EH (cell line): ENCODE measurements around the gene CHAT.

Source experiments
- DNase-seq: peaks from one replicate; pipeline ENCODE4 v3.0.0-alpha.2; 2015; ENCODE audit warnings: low read depth

Gene CHAT

DNA sequence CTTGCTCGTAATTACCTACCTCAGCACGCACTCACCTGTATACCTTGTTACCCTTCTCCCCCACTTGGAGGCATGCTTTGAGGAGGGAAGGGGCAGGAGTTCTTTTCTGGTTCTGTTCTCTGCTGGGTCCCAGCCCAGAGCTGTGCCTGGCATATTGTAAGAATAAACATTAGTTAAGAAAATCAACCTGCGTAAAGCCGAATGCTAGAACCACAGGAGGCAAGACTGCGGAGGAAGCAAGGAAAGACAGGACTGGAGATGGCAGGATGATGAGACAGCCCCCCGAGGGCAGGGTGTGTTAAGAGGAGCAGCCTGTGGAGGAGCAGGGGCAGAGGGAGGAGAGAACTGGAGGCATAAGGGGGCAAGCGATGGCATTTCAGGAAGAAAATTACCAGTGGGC lies 75.1 kb downstream of the CHAT start:
- no peak for DNase-seq

DNA sequence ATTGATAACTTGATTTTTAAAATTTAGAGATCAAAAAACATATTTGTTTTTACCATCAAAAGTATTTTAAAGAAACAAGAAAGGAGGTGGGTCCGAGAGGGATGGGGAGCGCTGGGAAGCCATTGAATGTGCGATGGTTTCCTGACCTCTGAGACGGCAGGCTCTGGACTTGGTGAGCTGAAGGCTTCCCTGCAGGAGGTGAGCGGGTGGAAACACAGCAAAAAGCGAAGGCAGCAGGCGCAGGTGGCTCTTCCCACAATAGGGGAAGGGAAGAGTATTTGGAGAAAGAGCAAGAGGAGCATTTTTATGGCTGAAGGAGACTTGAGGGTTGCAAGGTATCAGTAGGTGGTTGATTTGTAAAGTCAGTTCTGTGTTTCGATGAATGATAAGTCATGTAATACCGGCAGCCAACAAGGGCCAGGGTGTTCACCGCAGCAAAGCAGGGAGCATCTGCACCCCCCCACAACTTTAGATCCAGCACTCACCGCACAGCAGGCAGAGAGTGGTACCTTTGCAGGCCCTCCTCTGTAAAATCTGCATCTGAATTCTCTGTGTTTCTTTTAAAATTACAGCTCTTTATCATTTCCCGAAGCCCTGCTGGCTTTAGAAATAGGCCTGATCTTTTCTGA lies 76.2 kb downstream of the CHAT start:
- DNase-seq = no peak

DNA sequence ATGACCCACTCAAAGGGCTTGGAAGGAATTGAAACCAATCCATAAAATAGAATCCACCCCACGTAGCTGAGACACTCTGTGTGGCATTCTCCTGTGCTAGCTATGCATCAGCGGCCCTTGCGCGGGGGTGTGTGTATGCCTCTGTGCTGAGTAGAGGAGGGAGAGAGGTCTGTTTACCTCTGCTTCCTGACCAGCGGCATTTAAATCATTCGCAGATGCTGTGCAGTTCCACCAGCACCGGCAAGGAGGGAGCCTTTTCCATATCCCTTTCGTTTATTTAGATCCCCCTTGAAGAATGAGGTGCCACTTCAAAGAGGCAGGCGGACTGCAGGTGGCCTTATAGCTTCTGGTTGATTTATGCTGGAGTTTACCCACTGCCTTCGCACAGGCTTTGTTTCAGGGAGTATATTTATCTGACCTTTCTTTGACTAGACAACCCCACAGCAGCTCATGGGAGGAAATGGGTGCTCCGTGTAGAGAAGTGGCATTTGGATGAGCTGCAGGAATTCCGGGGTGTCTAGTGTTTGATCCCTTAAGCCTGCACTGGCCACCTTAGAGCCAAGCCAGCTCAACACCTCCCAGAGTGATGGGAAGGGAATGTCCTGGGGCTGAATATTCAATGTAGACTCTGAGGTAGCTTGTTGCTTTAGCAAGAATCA lies 77.0 kb downstream of the CHAT start:
- DNase-seq = peak; percentile 23

DNA sequence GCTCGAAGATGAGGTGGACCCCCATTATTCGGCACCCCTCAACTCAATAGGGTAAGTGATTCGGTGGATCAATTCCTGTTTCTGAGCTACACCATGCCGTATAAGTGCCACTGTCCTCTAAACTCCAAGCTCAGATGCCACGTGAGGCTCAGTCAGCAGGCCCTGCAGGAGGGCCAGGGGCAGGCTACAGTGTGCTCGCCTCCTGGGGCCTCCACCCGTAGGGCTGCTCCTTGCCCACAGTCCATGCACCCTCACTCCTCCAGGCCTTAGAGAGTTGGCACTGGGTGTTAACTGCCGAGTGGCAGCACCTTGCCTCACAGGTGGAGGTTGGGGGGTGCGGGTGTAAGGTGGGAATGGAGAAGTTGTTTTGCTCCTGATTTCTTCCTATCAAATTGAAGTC lies 77.8 kb downstream of the CHAT start:
- DNase-seq = no peak

DNA sequence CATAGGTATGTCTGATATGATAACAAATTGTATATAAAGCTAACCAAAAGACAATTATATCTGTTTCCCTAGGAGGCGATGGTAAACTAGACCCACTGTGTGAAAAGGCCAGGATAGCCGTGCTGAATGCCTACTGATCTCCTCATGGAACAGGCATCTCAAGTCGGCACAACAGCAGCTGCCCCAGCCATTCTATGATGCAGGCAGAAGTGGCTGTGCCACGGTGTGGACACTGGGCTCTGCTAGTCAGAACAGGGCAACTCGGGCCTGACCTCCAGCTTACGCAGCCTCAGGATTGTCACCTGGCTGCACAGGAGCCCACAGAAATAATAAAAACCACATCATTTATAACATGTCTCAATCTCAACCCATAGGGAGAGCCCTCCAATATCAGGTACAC lies 80.6 kb downstream of the CHAT start:
- no peak for DNase-seq

DNA sequence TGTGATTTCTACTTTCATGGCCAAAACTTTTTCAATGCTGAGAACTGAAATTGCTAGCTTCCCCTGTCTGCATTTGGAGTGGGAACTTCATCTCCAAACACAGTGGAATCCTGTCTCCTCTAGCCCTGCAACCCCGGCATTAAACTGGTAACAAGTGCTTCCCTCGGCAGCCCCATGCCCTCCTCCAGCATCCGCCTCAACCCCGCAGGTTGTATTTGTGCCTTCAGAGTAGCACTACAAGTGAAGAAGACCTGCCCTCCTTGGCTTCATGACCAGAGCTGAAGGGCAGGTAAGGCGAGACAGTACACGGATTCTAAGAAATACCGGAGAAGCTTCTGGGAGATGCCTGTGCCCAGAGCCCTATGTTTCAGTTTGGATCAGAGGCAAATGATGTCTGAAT lies 82.5 kb downstream of the CHAT start:
- DNase-seq = no peak

DNA sequence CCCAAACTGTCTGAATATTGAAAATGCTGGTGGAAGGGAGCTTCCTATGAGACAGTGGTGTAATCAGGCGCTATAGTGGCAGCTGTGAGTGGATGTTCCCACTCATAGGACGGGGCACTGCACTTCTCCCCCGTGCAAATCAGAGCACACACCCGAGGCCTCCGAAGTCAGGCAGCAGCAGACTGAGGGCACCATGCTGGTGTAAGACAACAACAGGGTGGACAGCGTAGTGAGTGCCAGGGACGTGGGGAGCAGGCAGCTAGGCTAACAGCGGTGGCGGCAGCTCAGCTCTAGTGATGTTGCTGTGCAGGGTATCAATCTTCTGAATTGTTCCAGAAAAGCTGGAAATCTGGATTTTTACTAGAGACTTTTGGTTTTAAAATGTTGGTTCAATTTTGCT lies 84.8 kb downstream of the CHAT start:
- no peak for DNase-seq

DNA sequence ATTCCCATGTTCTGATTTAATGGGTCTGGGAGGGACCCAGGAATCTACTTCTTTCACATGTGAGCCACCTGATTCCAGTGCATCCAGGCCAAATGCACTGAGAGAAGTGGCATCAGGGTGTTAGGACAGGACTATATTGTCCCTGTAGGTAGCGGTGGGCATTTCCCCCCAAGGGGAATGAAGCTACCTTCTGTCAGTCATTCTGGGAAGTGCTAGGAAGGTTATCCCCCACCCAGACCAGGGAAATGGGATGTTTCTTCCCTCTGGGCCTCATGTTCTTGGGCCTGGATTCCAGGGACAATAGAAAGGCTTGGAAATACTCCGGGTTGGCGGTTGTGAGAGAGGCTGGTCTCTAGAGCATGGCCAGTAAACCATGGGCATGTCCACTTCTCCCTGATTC lies 86.4 kb downstream of the CHAT start:
- no peak for DNase-seq

DNA sequence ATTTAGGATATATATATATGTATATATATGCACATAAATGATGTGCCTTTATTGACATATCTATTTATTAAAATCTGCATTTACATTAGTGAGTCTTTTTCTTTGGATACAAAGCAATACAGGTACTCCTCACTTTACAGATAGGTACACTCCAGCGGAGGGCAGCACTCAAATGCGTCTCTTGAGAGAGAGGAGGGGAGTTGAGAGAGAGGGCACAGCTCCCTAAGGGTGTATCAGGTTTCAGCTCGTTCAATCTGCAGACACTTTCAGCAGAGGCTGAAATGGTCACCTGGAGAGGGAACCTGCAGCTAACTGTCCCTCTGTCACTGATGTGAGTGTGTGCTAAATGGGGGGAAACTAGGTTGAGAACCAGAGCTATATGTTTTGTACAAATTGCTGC lies 87.2 kb downstream of the CHAT start:
- no peak for DNase-seq

DNA sequence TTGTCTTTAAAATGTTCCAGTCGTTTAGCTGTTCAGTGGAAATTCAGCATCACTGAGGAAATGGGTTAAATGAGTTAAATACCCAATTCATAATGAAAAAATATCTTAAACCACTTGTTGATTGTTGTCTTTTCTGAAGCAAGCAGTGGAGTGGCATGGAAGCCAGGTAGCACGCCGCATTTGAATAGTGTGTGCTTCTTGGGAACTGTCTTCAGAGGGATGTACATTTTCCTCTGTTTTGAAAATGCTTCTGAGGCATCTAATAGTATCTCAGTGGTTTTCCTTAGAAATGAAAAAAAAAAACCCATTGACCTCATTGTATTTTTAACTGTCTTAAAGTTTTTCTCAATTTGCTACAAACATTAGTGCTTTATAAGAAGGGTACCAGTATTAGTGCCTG lies 93.7 kb downstream of the CHAT start:
- DNase-seq = no peak

DNA sequence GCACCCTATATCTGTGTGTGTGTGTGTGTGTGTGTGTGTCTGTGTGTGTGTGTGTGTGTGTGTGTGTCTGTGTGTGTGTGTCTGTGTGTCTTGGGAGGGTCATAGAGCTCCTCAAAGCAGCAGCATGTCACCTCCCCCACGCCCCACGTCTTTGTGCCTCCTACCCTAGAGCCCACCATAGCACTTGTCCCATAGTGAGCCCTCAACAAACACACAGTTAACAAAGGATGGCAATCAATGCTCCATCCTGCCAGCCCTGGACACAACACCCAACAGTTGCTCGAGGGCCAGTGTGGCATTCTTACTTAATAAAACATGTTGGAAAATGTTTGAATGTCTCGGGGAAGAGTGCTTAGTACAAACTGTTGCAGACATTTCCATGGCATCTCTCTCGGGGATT lies 96.1 kb downstream of the CHAT start:
- DNase-seq = no peak

DNA sequence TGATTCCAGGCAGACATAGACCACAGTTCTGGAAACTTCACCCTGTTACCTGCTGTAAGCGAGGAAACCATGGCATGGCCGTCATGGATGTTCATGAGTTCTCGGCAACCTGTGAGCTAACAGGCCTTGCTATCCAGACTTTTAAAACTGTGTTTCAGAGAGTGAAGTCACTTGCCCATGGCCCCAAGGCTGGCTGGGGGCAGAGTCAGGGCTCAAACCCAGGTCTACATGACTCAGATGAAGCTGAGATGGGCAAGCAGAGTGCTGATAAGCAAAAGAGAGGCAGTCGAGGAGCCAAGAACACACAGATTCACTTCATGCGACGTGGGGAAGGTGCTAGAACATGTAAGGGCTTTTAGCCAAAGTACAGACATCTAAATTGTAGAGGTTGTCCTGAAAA lies 97.1 kb downstream of the CHAT start:
- no peak for DNase-seq

DNA sequence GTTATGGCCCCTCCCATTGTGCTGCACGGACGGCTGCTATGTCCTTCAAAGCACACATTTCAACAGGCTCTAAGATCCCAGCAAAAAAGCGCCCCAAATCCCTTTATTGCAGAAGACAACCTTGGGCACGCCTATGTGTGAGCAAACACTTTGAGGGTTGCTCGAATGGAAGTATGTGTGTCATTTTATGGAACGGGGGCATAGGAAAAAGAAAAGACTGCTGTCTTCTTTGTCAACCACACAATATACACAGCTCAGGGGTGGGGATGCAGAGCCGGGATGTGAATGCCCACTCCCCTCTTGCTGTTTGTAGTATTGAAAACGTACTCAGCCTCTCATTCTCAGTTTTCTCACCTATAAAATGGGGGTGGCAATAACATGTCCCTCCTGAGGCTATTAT lies 97.6 kb downstream of the CHAT start:
- no peak for DNase-seq

DNA sequence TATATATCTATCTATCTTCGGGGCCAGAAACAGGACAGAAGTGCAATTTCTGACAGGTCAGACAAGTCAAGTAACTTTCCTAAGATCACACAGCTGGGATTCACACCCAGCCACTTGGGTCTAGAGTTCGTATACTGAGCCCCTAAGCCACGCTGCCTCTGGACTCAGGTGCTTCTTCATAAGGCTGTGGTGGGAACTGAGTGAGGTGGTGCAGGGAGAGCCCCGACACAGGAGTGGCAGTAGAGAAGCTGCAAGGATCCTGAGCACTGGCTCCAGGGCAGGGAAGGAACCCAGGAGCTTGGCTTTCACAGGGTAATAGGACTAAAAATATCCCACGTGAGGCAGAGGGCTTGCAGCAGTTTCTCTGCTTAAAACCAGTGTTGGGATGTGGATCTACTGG lies 99.4 kb downstream of the CHAT start:
- no peak for DNase-seq
